DMS 273 (cell line): ENCODE measurements around the gene TRAF5.

Source experiments
- DNase-seq: peaks from one replicate; lab custom pipeline; 2025; ENCODE audit not compliant: unreplicated experiment; lab: John Stamatoyannopoulos, UW

TRAF5 gene

DNA sequence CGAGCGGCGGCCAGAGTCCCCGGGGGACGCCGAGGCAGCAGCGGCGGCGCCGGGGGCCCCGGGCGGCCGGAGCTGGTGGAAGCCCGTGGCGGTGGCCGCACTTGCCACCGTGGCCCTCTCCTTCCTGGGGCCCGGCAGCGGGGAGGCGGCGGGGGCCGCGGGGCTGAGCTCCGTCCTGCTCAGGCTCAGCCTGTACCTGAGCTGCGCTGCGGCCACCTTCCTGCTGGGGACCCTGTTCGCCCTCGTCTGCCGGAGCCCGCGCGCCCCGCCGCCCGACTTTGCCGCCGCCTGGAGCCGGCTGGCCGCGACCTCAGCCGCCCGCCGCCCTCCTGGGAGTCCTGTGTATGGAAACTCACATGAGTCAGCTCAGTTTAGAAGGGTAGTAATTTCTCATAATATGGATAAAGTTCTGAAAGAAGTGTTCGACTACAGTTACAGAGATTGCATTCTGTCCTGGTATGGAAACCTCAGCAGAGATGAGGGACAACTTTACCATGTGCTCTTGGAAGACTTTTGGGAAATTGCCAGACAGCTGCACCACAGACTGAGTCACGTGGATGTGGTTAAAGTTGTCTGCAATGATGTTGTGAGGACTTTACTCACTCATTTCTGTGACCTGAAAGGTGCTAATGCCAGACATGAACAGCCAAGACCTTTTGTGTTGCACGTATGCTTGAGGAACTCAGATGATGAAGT, 90.1 kb downstream of the TRAF5 start:
- peak; percentile 76 for DNase-seq

- peak; percentile 34 for DNase-seq
These were observed 93.8 kb downstream of the TRAF5 start for GRCh38 chr1:211420389-211420788.

DNA sequence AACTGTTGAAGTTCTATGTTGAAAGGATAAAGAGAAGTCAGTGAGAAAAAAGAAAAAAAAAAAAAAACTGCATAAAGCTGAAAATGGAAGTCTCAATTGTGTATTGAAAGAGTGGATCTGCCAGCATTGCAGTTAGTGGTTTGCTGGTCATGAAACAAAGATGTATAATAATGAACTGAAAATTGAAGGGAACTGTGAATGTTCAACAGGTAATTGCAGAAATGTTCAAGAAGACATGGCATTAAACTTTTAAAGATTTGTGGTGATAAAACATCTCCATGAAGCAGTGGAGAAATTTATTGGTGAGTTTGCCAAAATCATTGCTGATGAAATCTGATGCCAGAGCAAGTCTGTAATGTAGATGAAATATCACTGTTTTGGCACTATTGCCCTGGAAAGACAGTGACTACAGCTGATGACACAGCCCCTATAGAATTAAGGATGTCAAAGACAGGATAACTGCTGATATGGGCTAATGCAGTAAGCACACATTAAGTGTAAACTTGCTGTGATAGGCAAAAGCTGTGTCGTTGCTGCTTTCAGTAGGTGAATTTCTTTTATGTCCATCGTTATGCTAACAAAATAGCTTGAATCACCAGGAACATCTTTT, 94.3 kb downstream of the TRAF5 start:
- no peak for DNase-seq

- DNase-seq: no peak
These were observed 97.4 kb downstream of the TRAF5 start for GRCh38 chr1:211424018-211424417.
